SU-DHL-6 (cell line): ENCODE measurements around the gene NHLRC2.

ENCODE experiments used
- CTCF ChIP-seq: fragments of 200-600 bp; sonication (generic); IDR thresholded peaks from one replicate; pipeline ENCODE4 v1.5.1; 2017; ENCODE audit warnings: antibody characterized with exemption, mild to moderate bottlenecking, low read length, moderate library complexity; ENCODE audit not compliant: insufficient read depth, poor library complexity, severe bottlenecking
- EZH2phosphoT487 ChIP-seq: fragments of 200-600 bp; sonication (generic), shearing (Covaris generic); conservative IDR thresholded peaks from 2 replicates; pipeline ENCODE4 v1.6.1; 2018; ENCODE audit warnings: mild to moderate bottlenecking, antibody characterized with exemption, low read length, moderate library complexity, mixed read lengths

DNA sequence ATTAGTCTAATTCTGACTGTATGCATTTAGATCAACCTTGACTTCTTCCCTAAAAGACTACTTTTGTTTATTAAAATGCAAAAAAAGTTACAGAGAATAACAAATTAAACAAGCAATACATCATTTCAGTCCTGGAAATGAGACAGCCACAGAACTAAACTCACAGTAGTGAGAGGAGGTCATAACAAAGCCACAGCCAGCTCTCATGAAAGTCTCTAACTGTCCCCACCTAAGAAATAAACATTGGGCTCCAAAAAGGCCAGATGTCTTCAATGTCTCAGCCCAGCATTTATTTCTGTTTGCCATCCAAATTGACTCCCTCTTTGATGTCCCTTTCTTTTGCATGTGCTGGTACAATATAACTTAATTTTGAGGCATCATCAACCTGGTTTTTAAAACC lies 74.4 kb downstream of the NHLRC2 start:
- TF ChIP-seq CTCF (no peak), EZH2phosphoT487 (no peak)
